Measurements from ENCODE around the gene MAT2A. TPM values are rescaled to one million over a fixed set of nuclear protein-coding genes. Genes with fewer than 3 reads are reported as not detected.

Gene MAT2A
- total RNA-seq, 6 donors from 2014 or later: 108 to 219 (median 168) TPM

DNA sequence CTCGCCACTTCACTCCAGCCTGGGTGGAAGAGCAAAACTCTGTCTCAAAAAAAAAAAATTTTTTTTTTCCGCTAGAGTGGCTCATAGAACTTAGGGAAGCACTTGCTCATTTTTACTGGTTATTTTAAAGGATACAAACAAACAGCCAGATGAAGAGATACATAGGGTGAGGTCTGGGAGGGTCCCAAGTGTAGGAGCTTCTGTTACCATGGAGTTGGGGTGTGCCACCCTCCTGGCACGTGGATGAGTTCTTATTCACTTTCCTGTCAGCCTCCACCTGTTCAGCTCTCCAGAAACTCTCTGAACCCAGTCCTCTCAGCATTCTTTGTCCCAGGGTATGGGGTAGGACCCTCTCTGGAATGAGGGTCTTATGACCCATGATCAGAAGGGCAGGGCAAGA is 4.9 kb upstream of the MAT2A start:
- H3K27ac ChIP-seq: no peak overlapping the region
- no peak for ATAC-seq (ENCODE audit: low FRiP score in 2 of 2)
- WGBS, 2 donors: 67 to 82% methylated on average over 3 of the region's 3 CpGs
- H3K27me3 ChIP-seq: no peaks in the 10 kb centered on the region
- H3K36me3 ChIP-seq: no peaks in the 10 kb centered on the region
- DNase-seq: no peak
- no peak overlapping the region for H3K4me3 ChIP-seq
- H3K4me1 ChIP-seq: peaks cover 8 to 13% (median 10%) of the 10 kb centered on the region in 4 donors
- no peak for TF ChIP-seq EP300 (IDR thresholded peaks at IDR 0.05)
- no peak for TF ChIP-seq CTCF (IDR thresholded peaks at IDR 0.05)
- TF ChIP-seq POLR2AphosphoS5 (IDR thresholded peaks at IDR 0.05): no peak
- no peak for TF ChIP-seq POLR2A (IDR thresholded peaks at IDR 0.05)
- no peaks in the 10 kb centered on the region for H3K9me3 ChIP-seq

DNA sequence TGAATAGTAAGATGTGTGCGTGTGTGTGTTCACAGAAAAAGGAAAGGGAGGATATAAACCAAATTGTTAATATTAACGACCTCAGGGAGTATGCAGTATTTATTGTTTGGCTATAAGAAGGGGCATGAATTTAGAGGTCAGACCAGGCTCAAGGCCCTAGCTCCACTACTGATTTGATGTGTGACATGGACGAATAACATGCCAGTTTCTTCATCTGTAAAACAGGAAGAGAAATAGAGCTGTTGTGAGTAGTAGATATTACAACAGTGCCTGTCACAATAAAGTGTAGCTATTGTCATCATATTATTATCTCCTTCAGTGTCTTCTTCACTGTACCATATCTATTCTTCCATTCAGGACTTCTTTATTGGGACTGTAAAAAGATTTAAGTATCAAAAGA is 4.1 kb upstream of the MAT2A start:
- DNase-seq: no peak
- no peak overlapping the region for H3K4me3 ChIP-seq
- H3K4me1 ChIP-seq: peaks cover 8 to 13% (median 11%) of the 10 kb centered on the region in 4 donors
- 56 to 65% methylated on average over 3 of the region's 3 CpGs for WGBS, 2 donors
- no peaks in the 10 kb centered on the region for H3K9me3 ChIP-seq
- no peaks in the 10 kb centered on the region for H3K36me3 ChIP-seq
- TF ChIP-seq CTCF (IDR thresholded peaks at IDR 0.05): no peak
- no peak for TF ChIP-seq EP300 (IDR thresholded peaks at IDR 0.05)
- no peak for TF ChIP-seq POLR2A (IDR thresholded peaks at IDR 0.05)
- TF ChIP-seq POLR2AphosphoS5 (IDR thresholded peaks at IDR 0.05): no peak
- ATAC-seq (ENCODE audit: low FRiP score in 2 of 2): no peak
- peak overlapping the region in 2 of 4 donors; percentile 15 to 40 for H3K27ac ChIP-seq
- H3K27me3 ChIP-seq: no peaks in the 10 kb centered on the region

- DNase-seq (no peak), ATAC-seq (ENCODE audit: low FRiP score in 2 of 2) (no peak)
- WGBS, 2 donors: 86 to 87% methylated on average over 3 of the region's 3 CpGs
Measured at GRCh38 chr2:85536479-85536878, 2.5 kb upstream of the MAT2A start.

DNA sequence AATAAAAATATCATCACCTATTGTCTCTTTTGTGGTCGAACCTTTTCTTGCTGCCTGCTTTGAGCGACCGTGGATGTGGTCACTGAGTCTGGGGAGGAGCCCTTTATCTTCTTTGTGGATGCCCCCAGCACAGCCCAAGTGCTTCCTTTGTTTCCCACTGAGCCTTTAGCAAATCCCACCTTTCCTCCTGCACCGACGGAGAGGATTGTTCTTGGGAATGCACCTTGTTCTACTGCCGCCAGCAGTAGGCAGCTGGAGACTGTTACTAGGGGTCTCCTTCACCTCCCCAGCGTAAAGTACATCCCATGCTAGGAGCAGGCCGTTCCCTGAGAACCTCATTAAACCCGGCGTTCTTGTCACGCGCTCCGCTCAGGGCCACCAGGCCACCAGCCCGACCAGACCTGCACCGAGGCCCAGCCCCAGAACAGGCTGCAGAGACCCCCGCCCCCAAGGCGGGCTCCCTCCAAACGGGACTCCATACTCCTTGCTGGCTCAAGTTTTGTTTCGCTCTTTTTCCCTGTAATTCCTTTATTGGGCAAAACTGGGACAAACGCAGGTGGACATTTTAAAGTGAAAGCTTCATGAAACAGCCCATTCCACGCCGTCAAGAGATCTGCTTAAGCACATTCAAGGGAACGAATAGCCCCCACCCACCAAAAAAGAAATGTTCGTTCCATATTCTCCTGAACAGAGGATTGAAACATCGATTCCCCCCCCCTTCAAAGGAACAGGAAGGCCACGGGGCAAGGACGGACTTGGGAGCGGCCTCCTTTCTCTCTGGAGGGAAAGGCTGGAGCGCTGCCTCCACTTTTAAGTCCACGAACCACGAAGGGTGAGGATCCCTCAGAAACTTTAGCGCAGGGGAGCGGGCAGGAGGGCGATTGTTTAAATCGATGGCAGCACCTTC is 1.1 kb upstream of the MAT2A start:
- Histone ChIP-seq H3K36me3 (peaks cover 14 to 20% (median 17%) of the 10 kb centered on the region in 4 donors), H3K27ac (peak overlapping the region; percentile 95 to 99 (median 96)), H3K4me1 (peaks cover 29 to 40% (median 35%) of the 10 kb centered on the region in 4 donors), H3K9me3 (no peaks in the 10 kb centered on the region), H3K4me3 (peak overlapping the region; percentile 85 to 97 (median 92)), H3K27me3 (no peaks in the 10 kb centered on the region)
- 0 to 1% methylated on average over 34 to 35 of the region's 35 CpGs for WGBS, 2 donors
- ATAC-seq (ENCODE audit: low FRiP score in 2 of 2) (peak; percentile 12 to 37), DNase-seq (peak; percentile 77 to 85)
- TF ChIP-seq POLR2A (IDR thresholded peaks at IDR 0.05) (peak in 1 of 4 donors; percentile 48), CTCF (IDR thresholded peaks at IDR 0.05) (no peak), POLR2AphosphoS5 (IDR thresholded peaks at IDR 0.05) (peak in 1 of 2 donors; percentile 63), EP300 (IDR thresholded peaks at IDR 0.05) (no peak)

More at GRCh38 chr2:85536479-85536878, 2.5 kb upstream of the MAT2A start:
- H3K9me3 ChIP-seq: no peaks in the 10 kb centered on the region
- peak overlapping the region in 2 of 4 donors; percentile 95 to 99 for H3K27ac ChIP-seq
- H3K36me3 ChIP-seq: peaks cover 0 to 6% (median 4%) of the 10 kb centered on the region in 4 donors
- peaks cover 17 to 28% (median 21%) of the 10 kb centered on the region in 4 donors for H3K4me1 ChIP-seq
- H3K27me3 ChIP-seq: no peaks in the 10 kb centered on the region
- H3K4me3 ChIP-seq: no peak overlapping the region
- TF ChIP-seq POLR2A (IDR thresholded peaks at IDR 0.05) (no peak), EP300 (IDR thresholded peaks at IDR 0.05) (no peak), POLR2AphosphoS5 (IDR thresholded peaks at IDR 0.05) (no peak), CTCF (IDR thresholded peaks at IDR 0.05) (no peak)

Data from upper lobe of left lung (tissue), 6 donors.